GM19463 (cell line): ENCODE measurements around the gene HELLS.
"Not testable (repeated sequence)": the region's sequence is repeated elsewhere in the genome, so short reads cannot be mapped to it uniquely, and the experiment has no call there.

Experiments
- ATAC-seq: cut with Tn5 transposase; IDR thresholded peaks from one replicate; pipeline ENCODE4 v1.9.1; 2021; ENCODE audit warnings: mild to moderate bottlenecking, moderate library complexity; ENCODE audit not compliant: unreplicated experiment

The HELLS gene

GRCh38 chr10:94545391-94546048 lies at the start of gene HELLS:
HELLS (plus strand) TSS chr10:94545788; CDS start chr10:94545922, 134 bp downstream.
- ATAC-seq = peak; percentile 77

GRCh38 chr10:94496010-94496409 lies 49.6 kb upstream of the HELLS start:
- ATAC-seq = peak; percentile 57

- ATAC-seq = no peak
Observed at GRCh38 chr10:94496646-94497045, 48.9 kb upstream of the HELLS start.

GRCh38 chr10:94500063-94500462 lies 45.5 kb upstream of the HELLS start:
- no peak for ATAC-seq

- no peak for ATAC-seq
Observed at GRCh38 chr10:94521276-94522250, 24.0 kb upstream of the HELLS start.

GRCh38 chr10:94524146-94524545 lies 21.4 kb upstream of the HELLS start:
- ATAC-seq = no peak

- no peak for ATAC-seq
Observed at GRCh38 chr10:94524711-94525110, 20.9 kb upstream of the HELLS start.

- ATAC-seq = not testable (repeated sequence)
Observed at GRCh38 chr10:94531550-94531949, 14.0 kb upstream of the HELLS start.

- no peak for ATAC-seq
Observed at GRCh38 chr10:94533027-94533426, 12.6 kb upstream of the HELLS start.

- not testable (repeated sequence) for ATAC-seq
Observed at GRCh38 chr10:94542282-94542681, 3.3 kb upstream of the HELLS start.

GRCh38 chr10:94546049-94546900 lies 687 bp downstream of the HELLS start:
- no peak for ATAC-seq

- no peak for ATAC-seq
Observed at GRCh38 chr10:94546901-94547185, 1.3 kb downstream of the HELLS start.

- ATAC-seq = no peak
Observed at GRCh38 chr10:94549221-94549620, 3.6 kb downstream of the HELLS start.

GRCh38 chr10:94567714-94568307 lies 22.2 kb downstream of the HELLS start:
- ATAC-seq = not testable (repeated sequence)

- ATAC-seq = no peak
Observed at GRCh38 chr10:94571081-94571480, 25.5 kb downstream of the HELLS start.

- ATAC-seq = no peak
Observed at GRCh38 chr10:94571528-94571927, 25.9 kb downstream of the HELLS start.

- ATAC-seq = no peak
Observed at GRCh38 chr10:94578790-94579189, 33.2 kb downstream of the HELLS start.

GRCh38 chr10:94583124-94583523 lies 37.5 kb downstream of the HELLS start:
- ATAC-seq = no peak

- ATAC-seq = peak; percentile 82
Observed at GRCh38 chr10:94591461-94592205, 46.0 kb downstream of the HELLS start.
